Natural killer cell (primary cell): Measurements from ENCODE around the gene CORIN. TPM values are rescaled to one million over a fixed set of nuclear protein-coding genes. Genes with fewer than 3 reads are reported as not detected.

ENCODE experiments used
- ATAC-seq, 3 donors: fragments of 150-1000 bp in 2 of 3; fragments of 200-7000 bp in 1 of 3; cut with Tn5 transposase; 1 replicate in 1 of 3; 2 replicates in 2 of 3; pipeline ENCODE4 v1.10.0; 2021; ENCODE audit warnings: mild to moderate bottlenecking in 2 of 3, moderate library complexity in 2 of 3
- DNase-seq, 2 donors: peaks; one replicate each; pipeline versions ENCODE4 v3.0.0 to v3.0.0-alpha.2; 2013 to 2021; ENCODE audit warnings: mixed read lengths in 1 of 2
- H3K27ac ChIP-seq: one replicate; pipeline ENCODE4 v1.5.1; 2013; ENCODE audit warnings: mild to moderate bottlenecking, low read length
- H3K27me3 ChIP-seq: one replicate; pipeline ENCODE4 v1.6.1; 2013; ENCODE audit warnings: low read length; ENCODE audit not compliant: control insufficient read depth, insufficient read depth
- H3K36me3 ChIP-seq: one replicate; pipeline ENCODE4 v1.6.1; 2013; ENCODE audit warnings: low read length; ENCODE audit not compliant: control insufficient read depth, insufficient read depth
- H3K4me1 ChIP-seq: one replicate; pipeline ENCODE4 v1.6.1; 2013; ENCODE audit warnings: low read length; ENCODE audit not compliant: control insufficient read depth, insufficient read depth
- H3K4me3 ChIP-seq: one replicate; pipeline ENCODE4 v1.5.1; 2013; ENCODE audit warnings: low read length
- H3K9me3 ChIP-seq: one replicate; pipeline ENCODE4 v1.6.1; 2013; ENCODE audit warnings: low read length; ENCODE audit not compliant: control insufficient read depth, insufficient read depth
- H3K27ac Mint-ChIP-seq, 2 donors: one replicate each; pipeline ENCODE4 v1.8.0; 2022; ENCODE audit warnings: mild to moderate bottlenecking in 2 of 2, mixed read lengths in 2 of 2, moderate library complexity in 1 of 2
- H3K27me3 Mint-ChIP-seq, 2 donors: one replicate each; pipeline ENCODE4 v1.8.0; 2022; ENCODE audit warnings: low read depth in 2 of 2, mixed read lengths in 2 of 2
- H3K36me3 Mint-ChIP-seq: one replicate; pipeline ENCODE4 v1.8.0; 2022; ENCODE audit warnings: mixed read lengths
- H3K4me1 Mint-ChIP-seq, 2 donors: one replicate each; pipeline ENCODE4 v1.8.0; 2022; ENCODE audit warnings: mixed read lengths in 2 of 2
- H3K4me3 Mint-ChIP-seq: one replicate; pipeline ENCODE4 v1.8.0; 2022; ENCODE audit warnings: mild to moderate bottlenecking, moderate library complexity, mixed read lengths
- H3K9me3 Mint-ChIP-seq, 2 donors: one replicate each; pipeline ENCODE4 v1.8.0; 2022; ENCODE audit warnings: mixed read lengths in 2 of 2
- CTCF ChIP-seq: fragments of 200-600 bp; IDR thresholded peaks from one replicate; pipeline ENCODE4 v1.8.0; 2022; ENCODE audit warnings: antibody characterized with exemption
- WGBS: methylation state at CpG from one replicate; pipeline ENCODE4 v1.1.7; 2013; ENCODE audit warnings: missing lambda C conversion rate; ENCODE audit not compliant: insufficient coverage; 5-methylcytosine and 5-hydroxymethylcytosine counted together
- intact Hi-C: fragments of 100-400 bp; cut with micrococcal nuclease; formaldehyde crosslinking; loops from one replicate; pipeline ENCODE4 v1.14.2; 2022
- total RNA-seq, 4 donors: library from RNA; stranded (reverse); fragments of 120-200 nt in 1 of 4; gene quantifications; one replicate each; pipeline versions ENCODE4 v1.2.3 to v1.2.4, GENCODE V29; 2013 to 2022

CORIN gene
- total RNA-seq, 3 donors from 2014 or later (not counting 1 experiment from before 2014, with no cell fraction given): 0.78 TPM; not detected in 2

- H3K9me3 ChIP-seq: no peaks in the 10 kb centered on the region
- Mint-ChIP-seq H3K4me3 (no peak overlapping the region), H3K27me3 (peaks cover 27 to 63% of the 10 kb centered on the region in 2 donors), H3K9me3 (no peaks in the 10 kb centered on the region), H3K36me3 (no peaks in the 10 kb centered on the region), H3K4me1 (no peaks in the 10 kb centered on the region), H3K27ac (no peak overlapping the region)
- no peak overlapping the region for H3K4me3 ChIP-seq
- no peaks in the 10 kb centered on the region for H3K4me1 ChIP-seq
- intact Hi-C loops: no loop called here
- H3K27ac ChIP-seq: no peak overlapping the region
- 53% methylated on average over 11 of the region's 11 CpGs for WGBS
- H3K36me3 ChIP-seq: no peaks in the 10 kb centered on the region
- peak in 1 of 3 donors; percentile 43 for ATAC-seq
- TF ChIP-seq CTCF: no peak
- H3K27me3 ChIP-seq: no peaks in the 10 kb centered on the region
- DNase-seq: peak in 1 of 2 donors; percentile 32
These were observed 133.1 kb downstream of the CORIN start for GRCh38 chr4:47704693-47705325.

GRCh38 chr4:47703956-47704355, 133.9 kb downstream of the CORIN start:
- no peaks in the 10 kb centered on the region for H3K4me1 ChIP-seq
- no peak for ATAC-seq
- Mint-ChIP-seq H3K27me3 (peaks cover 27 to 71% of the 10 kb centered on the region in 2 donors), H3K36me3 (no peaks in the 10 kb centered on the region), H3K4me1 (no peaks in the 10 kb centered on the region), H3K4me3 (no peak overlapping the region), H3K9me3 (no peaks in the 10 kb centered on the region), H3K27ac (no peak overlapping the region)
- no peak for DNase-seq
- no peaks in the 10 kb centered on the region for H3K9me3 ChIP-seq
- no peaks in the 10 kb centered on the region for H3K36me3 ChIP-seq
- no peak overlapping the region for H3K27ac ChIP-seq
- intact Hi-C loops: no loop called here
- H3K27me3 ChIP-seq: no peaks in the 10 kb centered on the region
- no peak overlapping the region for H3K4me3 ChIP-seq
- WGBS: 77% methylated on average over 7 of the region's 7 CpGs
- TF ChIP-seq CTCF: no peak

GRCh38 chr4:47703008-47703407, 134.9 kb downstream of the CORIN start:
- TF ChIP-seq CTCF: no peak
- no peak overlapping the region for H3K27ac ChIP-seq
- WGBS: 88% methylated on average over 5 of the region's 5 CpGs
- H3K27ac Mint-ChIP-seq: no peak overlapping the region
- H3K9me3 Mint-ChIP-seq: no peaks in the 10 kb centered on the region
- ATAC-seq (no peak), DNase-seq (no peak)
- no peaks in the 10 kb centered on the region for H3K4me1 ChIP-seq
- H3K4me1 Mint-ChIP-seq: no peaks in the 10 kb centered on the region
- no peak overlapping the region for H3K4me3 ChIP-seq
- H3K4me3 Mint-ChIP-seq: no peak overlapping the region
- intact Hi-C loops: no loop called here
- no peaks in the 10 kb centered on the region for H3K36me3 ChIP-seq
- peaks cover 26 to 62% of the 10 kb centered on the region in 2 donors for H3K27me3 Mint-ChIP-seq
- H3K36me3 Mint-ChIP-seq: no peaks in the 10 kb centered on the region
- H3K9me3 ChIP-seq: no peaks in the 10 kb centered on the region
- no peaks in the 10 kb centered on the region for H3K27me3 ChIP-seq

- H3K27me3 Mint-ChIP-seq: peaks cover 27 to 66% of the 10 kb centered on the region in 2 donors
- Histone ChIP-seq H3K36me3 (no peaks in the 10 kb centered on the region), H3K27me3 (no peaks in the 10 kb centered on the region), H3K27ac (no peak overlapping the region), H3K9me3 (no peaks in the 10 kb centered on the region), H3K4me3 (no peak overlapping the region), H3K4me1 (no peaks in the 10 kb centered on the region)
- no peak for TF ChIP-seq CTCF
- no peak for ATAC-seq
- no peak overlapping the region for H3K4me3 Mint-ChIP-seq
- intact Hi-C loops: no loop called here
- H3K36me3 Mint-ChIP-seq: no peaks in the 10 kb centered on the region
- H3K27ac Mint-ChIP-seq: no peak overlapping the region
- no peaks in the 10 kb centered on the region for H3K9me3 Mint-ChIP-seq
- no peak for DNase-seq
- no peaks in the 10 kb centered on the region for H3K4me1 Mint-ChIP-seq
These were observed 136.6 kb downstream of the CORIN start for GRCh38 chr4:47701286-47701685.
